Measurements from ENCODE around the gene AOPEP.

The AOPEP gene

DNA sequence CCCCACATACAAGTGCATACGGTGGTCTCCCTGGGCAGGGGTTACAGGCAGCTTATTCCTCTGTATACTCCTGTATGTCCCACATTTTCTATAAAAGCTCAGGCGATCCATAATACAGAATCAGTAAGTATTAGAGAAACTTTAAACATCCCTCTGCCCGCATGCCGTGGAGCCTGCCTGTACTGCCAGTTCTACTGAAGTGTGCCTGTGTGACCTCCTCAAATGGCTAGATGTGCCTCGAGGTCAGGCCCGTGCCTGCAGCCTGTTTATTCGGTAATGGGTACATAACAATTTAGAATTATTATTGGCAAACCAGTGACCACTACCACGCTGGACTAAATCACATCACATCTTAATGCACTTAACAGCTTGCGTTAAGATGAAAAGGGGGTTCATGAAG, 400.2 kb downstream of the AOPEP start:
- Histone ChIP-seq H3K4me1 (ENCODE audit: insufficient read depth, low read length) (peaks cover 38% of the 10 kb centered on the region), H3K9me3 (ENCODE audit: insufficient read depth, low read depth, low read length) (no peaks in the 10 kb centered on the region), H3K27me3 (ENCODE audit: insufficient read depth, low read length) (no peaks in the 10 kb centered on the region), H3K9ac (ENCODE audit: low read depth, low read length) (no peak overlapping the region), H3K36me3 (ENCODE audit: insufficient read depth, low read length) (no peaks in the 10 kb centered on the region), H3K27ac (ENCODE audit: low read depth, low read length) (no peak overlapping the region), H3K4me3 (ENCODE audit: low read length) (no peak overlapping the region)
- WGBS, result 97% methylated on average over 9 of the region's 9 CpGs

DNA sequence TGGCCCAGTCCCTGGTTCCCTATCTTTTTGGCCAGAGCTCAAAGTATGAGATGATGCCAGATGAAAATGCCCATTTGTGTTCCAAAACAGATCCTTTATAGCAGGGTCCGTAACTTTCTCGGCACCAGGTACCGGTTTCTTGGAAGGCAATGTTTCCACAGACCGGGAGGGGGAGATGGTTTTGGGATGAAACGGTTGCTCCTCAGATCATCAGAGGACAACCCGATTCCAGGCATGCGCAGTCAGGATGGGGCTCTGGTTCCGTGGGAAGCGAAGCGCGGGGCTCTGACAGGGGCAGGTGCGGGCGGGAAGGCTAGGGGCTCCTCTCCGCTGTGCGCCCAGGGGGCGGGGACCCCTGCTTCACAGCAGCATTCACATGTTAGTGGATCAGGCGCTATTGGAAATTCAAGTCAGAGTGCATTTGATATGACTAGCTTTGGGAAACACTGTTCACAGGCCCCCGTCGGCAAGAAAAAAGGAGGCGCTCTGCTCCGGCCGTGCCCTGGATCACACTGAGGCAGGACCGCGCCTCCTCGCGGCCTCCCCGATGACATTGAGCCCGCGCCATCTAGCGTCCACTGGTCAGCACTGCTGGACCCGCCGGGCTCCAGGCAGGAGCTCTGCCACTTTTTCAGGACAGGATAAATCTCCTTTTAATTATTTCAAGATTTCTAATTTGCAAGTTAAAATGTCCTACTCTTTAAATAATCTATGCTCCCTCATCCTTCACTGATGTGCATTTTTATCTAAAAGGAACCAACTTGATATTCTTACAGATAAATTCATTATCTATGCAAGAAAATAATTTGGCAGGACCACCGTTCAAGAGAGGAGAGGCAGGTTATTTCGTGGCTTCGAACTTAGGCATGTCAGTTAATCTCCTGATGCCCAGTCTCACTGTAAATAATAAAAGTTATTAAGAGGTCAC, 401.0 kb downstream of the AOPEP start:
- H3K4me3 ChIP-seq (ENCODE audit: low read length), result peak overlapping the region; percentile 48

DNA sequence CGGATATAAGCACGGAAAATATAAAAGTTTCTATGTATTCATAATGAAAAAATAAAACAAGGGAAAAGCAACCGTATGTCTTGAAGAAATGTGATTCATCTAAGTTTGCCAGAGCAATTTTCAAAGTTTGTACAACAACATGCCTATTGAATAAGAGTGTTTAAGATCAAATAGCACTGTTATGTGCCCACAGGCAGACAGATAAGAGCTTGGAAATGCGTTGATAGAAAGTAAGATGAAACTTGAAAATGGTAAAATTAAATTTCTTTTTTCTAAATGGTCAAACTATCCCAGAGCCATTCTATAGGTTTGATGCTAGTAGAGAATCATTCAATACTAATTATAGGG, 401.7 kb downstream of the AOPEP start:
- 90% methylated on average over 2 of the region's 4 CpGs for WGBS
- Histone ChIP-seq H3K36me3 (ENCODE audit: insufficient read depth, low read length) (no peaks in the 10 kb centered on the region), H3K27ac (ENCODE audit: low read depth, low read length) (no peak overlapping the region), H3K4me3 (ENCODE audit: low read length) (no peak overlapping the region), H3K9ac (ENCODE audit: low read depth, low read length) (no peak overlapping the region), H3K4me1 (ENCODE audit: insufficient read depth, low read length) (peaks cover 39% of the 10 kb centered on the region), H3K27me3 (ENCODE audit: insufficient read depth, low read length) (no peaks in the 10 kb centered on the region), H3K9me3 (ENCODE audit: insufficient read depth, low read depth, low read length) (no peaks in the 10 kb centered on the region)

More for the DNA sequence above, 401.0 kb downstream of the AOPEP start:
- H3K27ac ChIP-seq (ENCODE audit: low read depth, low read length), result no peak overlapping the region
- H3K9me3 ChIP-seq (ENCODE audit: insufficient read depth, low read depth, low read length), result no peaks in the 10 kb centered on the region
- H3K36me3 ChIP-seq (ENCODE audit: insufficient read depth, low read length), result no peaks in the 10 kb centered on the region
- 30% methylated on average over 35 of the region's 35 CpGs for WGBS
- H3K4me1 ChIP-seq (ENCODE audit: insufficient read depth, low read length), result peaks cover 39% of the 10 kb centered on the region
- H3K27me3 ChIP-seq (ENCODE audit: insufficient read depth, low read length), result no peaks in the 10 kb centered on the region
- H3K9ac ChIP-seq (ENCODE audit: low read depth, low read length), result no peak overlapping the region

DNA sequence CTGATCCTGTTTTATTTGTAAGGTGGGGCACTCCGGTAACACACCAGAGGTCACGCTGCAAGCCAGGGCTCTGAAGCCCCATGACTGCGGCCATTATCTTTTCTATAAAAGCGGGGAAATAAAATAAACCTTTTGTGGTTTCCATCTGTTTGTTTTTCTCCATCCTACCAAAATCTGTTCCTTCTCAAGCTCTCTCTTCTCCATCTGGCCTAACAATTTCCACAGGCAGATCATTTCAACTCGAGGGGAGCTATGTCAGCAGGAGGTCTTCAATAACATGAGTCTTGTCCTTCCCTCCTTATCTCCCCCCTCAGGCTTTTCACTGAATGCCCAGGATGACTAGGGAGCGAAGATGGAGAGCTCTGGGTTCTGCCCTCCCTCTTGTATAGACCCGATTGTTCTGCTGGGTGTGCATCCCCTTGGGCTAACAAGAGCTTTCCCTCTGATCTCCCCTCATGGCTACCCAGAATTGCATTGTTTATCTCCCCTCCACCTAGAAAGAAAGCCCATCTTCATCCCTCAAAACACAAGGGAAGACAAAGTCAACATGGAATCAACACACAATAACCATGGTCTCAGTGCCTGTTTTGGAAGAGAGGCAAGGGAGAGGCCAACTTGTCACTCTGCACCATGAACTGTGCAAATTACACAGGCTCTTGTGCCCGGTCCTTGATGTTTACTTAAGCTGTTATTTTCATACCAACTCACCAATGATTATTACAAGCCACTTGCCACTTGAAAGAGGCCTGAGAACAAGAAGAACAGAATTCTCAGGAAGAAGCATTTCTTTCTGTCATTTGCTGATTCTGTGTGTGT, 403.2 kb downstream of the AOPEP start:
- no peaks in the 10 kb centered on the region for H3K9me3 ChIP-seq (ENCODE audit: insufficient read depth, low read depth, low read length)
- peak overlapping the region; percentile 49; the same call in 1 of the 2 replicates for H3K27ac ChIP-seq (ENCODE audit: low read depth, low read length)
- WGBS, result 62% methylated on average over 8 of the region's 8 CpGs
- no peaks in the 10 kb centered on the region for H3K27me3 ChIP-seq (ENCODE audit: insufficient read depth, low read length)
- no peaks in the 10 kb centered on the region for H3K36me3 ChIP-seq (ENCODE audit: insufficient read depth, low read length)
- no peak overlapping the region for H3K9ac ChIP-seq (ENCODE audit: low read depth, low read length)
- no peak overlapping the region for H3K4me3 ChIP-seq (ENCODE audit: low read length)
- peaks cover 39% of the 10 kb centered on the region for H3K4me1 ChIP-seq (ENCODE audit: insufficient read depth, low read length)

DNA sequence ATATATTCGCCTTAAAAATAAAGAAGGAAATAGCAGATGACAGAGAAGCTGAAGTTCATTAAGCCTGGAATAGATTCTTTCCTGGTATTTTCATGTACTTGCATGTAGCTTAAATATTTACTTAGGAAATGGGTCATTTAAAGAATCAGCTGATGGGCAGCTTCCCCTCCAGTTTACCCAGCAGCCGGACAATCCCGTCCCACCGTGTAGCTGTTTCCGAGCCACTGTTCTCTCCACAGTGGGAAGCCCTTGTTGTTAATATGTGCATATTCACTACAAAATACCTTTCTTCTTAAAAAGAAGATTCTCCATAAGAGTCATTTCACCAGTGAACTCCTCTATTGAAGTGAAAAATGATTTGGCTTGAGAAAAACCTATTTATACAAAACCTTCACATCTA, 404.0 kb downstream of the AOPEP start:
- H3K9me3 ChIP-seq (ENCODE audit: insufficient read depth, low read depth, low read length), result no peaks in the 10 kb centered on the region
- H3K27ac ChIP-seq (ENCODE audit: low read depth, low read length), result peak overlapping the region; percentile 72; the same call in 1 of the 2 replicates
- H3K27me3 ChIP-seq (ENCODE audit: insufficient read depth, low read length), result no peaks in the 10 kb centered on the region
- H3K9ac ChIP-seq (ENCODE audit: low read depth, low read length), result no peak overlapping the region
- H3K36me3 ChIP-seq (ENCODE audit: insufficient read depth, low read length), result no peaks in the 10 kb centered on the region
- WGBS, result 15% methylated on average over 4 of the region's 5 CpGs
- H3K4me3 ChIP-seq (ENCODE audit: low read length), result no peak overlapping the region
- peaks cover 39% of the 10 kb centered on the region for H3K4me1 ChIP-seq (ENCODE audit: insufficient read depth, low read length)

DNA sequence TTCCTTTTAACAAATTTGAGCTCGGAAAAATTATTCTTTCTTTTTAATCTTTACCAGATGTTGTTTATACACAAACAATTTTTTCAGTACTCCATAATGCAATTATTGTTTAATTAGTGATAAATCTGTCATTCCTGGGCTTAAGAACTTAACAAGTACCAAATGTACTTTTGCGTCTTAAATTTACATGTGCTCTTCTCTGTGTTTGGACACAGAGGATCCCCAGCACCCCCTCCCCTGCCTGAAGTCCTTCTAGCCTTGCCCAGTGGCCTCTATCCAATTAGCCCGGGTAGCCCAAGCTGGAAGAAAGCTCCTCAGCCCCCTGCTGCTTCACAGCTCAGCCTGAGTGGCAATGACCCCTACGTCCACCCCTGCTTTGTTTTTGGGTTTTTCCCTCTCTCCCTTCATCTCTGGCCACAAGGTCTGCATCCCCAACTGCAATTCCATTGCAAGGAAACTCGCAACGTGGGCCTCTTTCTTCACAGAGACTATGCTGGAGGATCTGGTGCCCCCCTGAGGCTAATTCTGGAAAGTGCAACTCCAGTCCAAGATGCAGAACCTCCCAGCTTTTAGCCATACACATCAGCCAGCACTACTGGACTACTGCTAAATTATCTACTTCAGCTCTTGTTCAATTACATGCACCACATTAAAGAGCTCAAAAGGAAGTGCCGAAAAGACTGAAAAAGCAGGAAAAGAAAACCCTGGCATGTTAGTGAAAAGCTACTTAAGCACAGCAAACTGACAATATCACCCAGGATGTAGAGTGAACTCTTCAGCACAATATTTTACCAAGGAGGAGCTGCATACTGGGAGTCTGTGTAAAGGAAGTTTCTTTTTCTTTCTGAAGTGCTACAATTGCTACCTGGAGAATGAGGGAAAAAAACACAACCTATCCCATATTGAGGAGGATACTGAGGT, 404.8 kb downstream of the AOPEP start:
- Histone ChIP-seq H3K27ac (ENCODE audit: low read depth, low read length) (peak overlapping the region; percentile 72; the same call in 1 of the 2 replicates), H3K27me3 (ENCODE audit: insufficient read depth, low read length) (no peaks in the 10 kb centered on the region), H3K4me1 (ENCODE audit: insufficient read depth, low read length) (peaks cover 39% of the 10 kb centered on the region), H3K9ac (ENCODE audit: low read depth, low read length) (no peak overlapping the region), H3K4me3 (ENCODE audit: low read length) (peak overlapping the region; percentile 25; the same call in 1 of the 2 replicates), H3K9me3 (ENCODE audit: insufficient read depth, low read depth, low read length) (no peaks in the 10 kb centered on the region), H3K36me3 (ENCODE audit: insufficient read depth, low read length) (no peaks in the 10 kb centered on the region)
- WGBS, result 11% methylated on average over 7 of the region's 7 CpGs

DNA sequence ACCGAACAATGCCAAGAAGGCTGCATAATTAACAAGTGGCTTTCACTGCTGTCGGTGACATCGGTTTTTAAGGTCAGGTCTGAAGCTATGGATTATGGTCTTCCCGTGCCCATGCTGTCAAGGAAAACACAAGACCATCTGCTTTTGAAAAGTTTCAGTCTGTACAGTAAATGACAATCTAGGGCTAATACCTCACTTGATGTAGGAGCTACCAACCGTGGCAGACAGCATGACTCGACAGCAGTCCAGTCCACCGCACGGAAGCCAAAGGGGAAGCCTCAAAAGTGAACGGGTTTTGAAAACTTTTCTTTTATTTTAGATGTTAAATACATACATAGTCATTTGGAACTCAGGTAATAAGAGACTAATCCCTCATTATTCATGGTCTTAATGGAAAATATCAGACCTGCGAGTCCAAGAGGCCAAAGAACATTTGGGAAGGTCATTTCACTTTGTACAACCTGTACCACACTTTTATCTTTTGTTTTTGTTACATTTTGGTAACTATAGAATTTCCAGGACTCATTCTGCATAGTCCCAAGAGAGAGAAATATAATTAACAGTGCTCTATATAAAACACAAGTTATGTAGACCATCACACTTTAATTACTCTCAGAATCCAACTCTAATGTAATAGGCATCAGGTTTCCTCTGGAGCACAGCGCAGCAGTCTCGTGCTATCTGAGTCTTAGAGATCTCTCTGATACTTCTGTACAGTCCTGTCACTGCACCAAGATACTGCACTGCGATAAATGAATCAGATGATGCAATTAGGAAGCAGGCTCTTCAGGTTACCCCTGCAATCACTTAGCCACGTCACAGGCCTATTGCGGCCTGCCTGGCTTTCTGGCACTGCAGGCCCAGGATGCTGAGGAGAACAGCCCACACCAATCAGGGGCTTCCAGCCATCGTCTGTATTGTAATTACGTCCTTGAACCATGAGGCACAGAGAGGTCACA, 406.1 kb downstream of the AOPEP start:
- 91% methylated on average over 16 of the region's 17 CpGs for WGBS
- no peak overlapping the region for H3K9ac ChIP-seq (ENCODE audit: low read depth, low read length)
- H3K9me3 ChIP-seq (ENCODE audit: insufficient read depth, low read depth, low read length), result no peaks in the 10 kb centered on the region
- H3K4me1 ChIP-seq (ENCODE audit: insufficient read depth, low read length), result peaks cover 39% of the 10 kb centered on the region
- H3K27ac ChIP-seq (ENCODE audit: low read depth, low read length), result no peak overlapping the region
- H3K36me3 ChIP-seq (ENCODE audit: insufficient read depth, low read length), result no peaks in the 10 kb centered on the region
- no peak overlapping the region for H3K4me3 ChIP-seq (ENCODE audit: low read length)
- no peaks in the 10 kb centered on the region for H3K27me3 ChIP-seq (ENCODE audit: insufficient read depth, low read length)

DNA sequence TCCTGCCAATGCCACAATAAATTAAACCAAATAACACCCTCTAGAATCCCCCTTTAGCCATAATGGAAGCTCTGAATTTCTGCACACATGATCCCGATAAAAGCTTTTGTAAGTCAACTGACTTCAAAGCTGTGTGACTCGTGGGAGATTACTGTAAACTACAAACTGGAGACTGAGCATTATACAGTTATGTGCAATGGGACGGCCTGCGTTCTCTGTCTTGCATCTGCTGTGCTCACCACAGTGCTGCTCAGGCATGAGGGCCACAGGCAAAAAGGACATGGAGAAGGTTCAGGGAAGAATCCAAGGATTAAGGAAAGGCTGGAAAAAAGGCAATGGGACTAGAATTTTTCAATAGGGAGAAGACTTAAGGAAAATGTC, 406.8 kb downstream of the AOPEP start:
- Histone ChIP-seq H3K36me3 (ENCODE audit: insufficient read depth, low read length) (no peaks in the 10 kb centered on the region), H3K27ac (ENCODE audit: low read depth, low read length) (no peak overlapping the region), H3K9ac (ENCODE audit: low read depth, low read length) (no peak overlapping the region), H3K9me3 (ENCODE audit: insufficient read depth, low read depth, low read length) (no peaks in the 10 kb centered on the region), H3K27me3 (ENCODE audit: insufficient read depth, low read length) (no peaks in the 10 kb centered on the region), H3K4me3 (ENCODE audit: low read length) (no peak overlapping the region), H3K4me1 (ENCODE audit: insufficient read depth, low read length) (peaks cover 32% of the 10 kb centered on the region)
- 93% methylated on average over 4 of the region's 4 CpGs for WGBS

DNA sequence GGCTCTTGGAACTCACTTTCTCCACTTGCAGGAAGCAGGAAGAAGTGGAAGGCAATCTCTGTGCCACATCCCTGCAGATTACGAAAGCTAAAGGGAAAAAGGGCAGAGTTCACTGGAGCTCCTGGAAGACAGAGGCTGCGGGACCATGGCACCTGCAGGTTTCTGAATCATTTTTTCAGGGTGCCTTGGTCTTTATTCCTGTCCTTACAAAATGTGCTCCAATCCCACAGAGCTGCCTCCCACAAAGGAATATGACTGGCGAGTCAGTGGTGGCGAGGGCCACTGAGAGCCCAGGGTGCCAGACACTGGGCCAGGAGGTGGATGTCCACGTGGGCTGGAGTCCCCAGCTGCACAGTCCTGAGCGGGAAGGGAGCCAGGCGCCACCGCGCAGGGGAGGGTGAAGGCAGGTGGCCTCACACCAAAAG, 408.0 kb downstream of the AOPEP start:
- 95% methylated on average over 9 of the region's 9 CpGs for WGBS
- no peak overlapping the region for H3K27ac ChIP-seq (ENCODE audit: low read depth, low read length)
- no peak overlapping the region for H3K4me3 ChIP-seq (ENCODE audit: low read length)
- peaks cover 22% of the 10 kb centered on the region for H3K4me1 ChIP-seq (ENCODE audit: insufficient read depth, low read length)
- H3K36me3 ChIP-seq (ENCODE audit: insufficient read depth, low read length), result no peaks in the 10 kb centered on the region
- H3K9ac ChIP-seq (ENCODE audit: low read depth, low read length), result no peak overlapping the region
- H3K27me3 ChIP-seq (ENCODE audit: insufficient read depth, low read length), result no peaks in the 10 kb centered on the region
- H3K9me3 ChIP-seq (ENCODE audit: insufficient read depth, low read depth, low read length), result no peaks in the 10 kb centered on the region

DNA sequence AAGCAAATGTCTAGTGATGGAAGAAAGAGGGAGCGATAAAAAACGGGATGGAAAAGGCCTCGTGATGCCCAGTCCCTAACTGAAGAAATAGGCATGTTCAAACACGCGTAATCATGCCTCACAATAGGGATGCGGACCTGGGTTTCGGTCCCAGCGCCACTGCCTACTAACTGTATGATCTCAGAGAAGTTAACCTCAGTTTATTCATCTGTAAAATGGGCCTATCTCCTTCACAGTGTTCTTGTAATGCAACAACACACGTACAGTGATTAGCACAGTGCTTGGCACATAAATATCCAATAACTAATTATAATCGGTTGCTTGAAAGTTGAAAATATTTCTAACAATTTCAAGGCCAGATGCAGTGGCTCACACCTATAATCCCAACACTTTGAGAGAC, 409.3 kb downstream of the AOPEP start:
- no peak overlapping the region for H3K4me3 ChIP-seq (ENCODE audit: low read length)
- no peak overlapping the region for H3K9ac ChIP-seq (ENCODE audit: low read depth, low read length)
- no peaks in the 10 kb centered on the region for H3K9me3 ChIP-seq (ENCODE audit: insufficient read depth, low read depth, low read length)
- H3K4me1 ChIP-seq (ENCODE audit: insufficient read depth, low read length), result peaks cover 10% of the 10 kb centered on the region
- H3K27ac ChIP-seq (ENCODE audit: low read depth, low read length), result no peak overlapping the region
- no peaks in the 10 kb centered on the region for H3K27me3 ChIP-seq (ENCODE audit: insufficient read depth, low read length)
- H3K36me3 ChIP-seq (ENCODE audit: insufficient read depth, low read length), result no peaks in the 10 kb centered on the region
- WGBS, result 96% methylated on average over 10 of the region's 10 CpGs
